Measurements from ENCODE around the gene OTOA. TPM values are rescaled to one million over a fixed set of nuclear protein-coding genes. Genes with fewer than 3 reads are reported as not detected.
A peak's percentile ranks its signal among the peaks of the same experiment; 100 is the strongest.
"Not testable (repeated sequence)": the region's sequence is repeated elsewhere in the genome, so short reads cannot be mapped to it uniquely, and the experiment has no call there.

The OTOA gene
- total and polyA plus RNA-seq, 2 donors from 2014 or later = 0.13 to 0.39 TPM

DNA sequence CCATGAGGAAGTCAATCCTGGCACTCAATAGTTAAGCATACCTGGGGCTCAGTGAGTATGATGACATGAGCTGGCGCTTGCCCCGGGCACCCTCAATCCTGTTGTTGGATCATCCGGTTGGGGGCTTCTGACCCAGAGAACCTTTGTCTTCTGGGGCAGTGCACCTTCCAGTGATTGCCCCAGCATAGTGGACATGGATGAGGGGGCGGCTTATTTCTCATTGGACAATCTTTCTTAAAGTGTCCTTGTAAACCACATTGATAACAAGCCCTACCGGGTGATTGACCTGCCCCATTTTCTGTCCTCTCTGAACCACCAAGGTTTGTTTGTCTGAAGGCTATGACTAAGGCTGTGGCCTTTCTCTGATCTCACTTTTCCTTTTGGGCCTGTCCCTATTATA is 29.6 kb upstream of the OTOA start:
- H3K9me3 ChIP-seq (ENCODE audit: control insufficient read depth in 2 of 3, insufficient read depth in 1 of 3, low read length in 3 of 3) = no peaks in the 10 kb centered on the region
- H3K4me3 ChIP-seq (ENCODE audit: low read length in 3 of 3) = no peak overlapping the region
- no peaks in the 10 kb centered on the region for H3K27me3 ChIP-seq (ENCODE audit: control insufficient read depth, insufficient read depth, low read length)
- FAIRE-seq (no peak), DNase-seq (no peak)
- peak overlapping the region in 1 of 2 donors; percentile 22 for H3K27ac ChIP-seq (ENCODE audit: low read depth in 2 of 2, low read length in 2 of 2)
- no peak overlapping the region for H3K9ac ChIP-seq (ENCODE audit: low read length in 3 of 3)
- intact Hi-C loops (cut with DNase I) = no loop called here
- TF ChIP-seq, protein P1, sequence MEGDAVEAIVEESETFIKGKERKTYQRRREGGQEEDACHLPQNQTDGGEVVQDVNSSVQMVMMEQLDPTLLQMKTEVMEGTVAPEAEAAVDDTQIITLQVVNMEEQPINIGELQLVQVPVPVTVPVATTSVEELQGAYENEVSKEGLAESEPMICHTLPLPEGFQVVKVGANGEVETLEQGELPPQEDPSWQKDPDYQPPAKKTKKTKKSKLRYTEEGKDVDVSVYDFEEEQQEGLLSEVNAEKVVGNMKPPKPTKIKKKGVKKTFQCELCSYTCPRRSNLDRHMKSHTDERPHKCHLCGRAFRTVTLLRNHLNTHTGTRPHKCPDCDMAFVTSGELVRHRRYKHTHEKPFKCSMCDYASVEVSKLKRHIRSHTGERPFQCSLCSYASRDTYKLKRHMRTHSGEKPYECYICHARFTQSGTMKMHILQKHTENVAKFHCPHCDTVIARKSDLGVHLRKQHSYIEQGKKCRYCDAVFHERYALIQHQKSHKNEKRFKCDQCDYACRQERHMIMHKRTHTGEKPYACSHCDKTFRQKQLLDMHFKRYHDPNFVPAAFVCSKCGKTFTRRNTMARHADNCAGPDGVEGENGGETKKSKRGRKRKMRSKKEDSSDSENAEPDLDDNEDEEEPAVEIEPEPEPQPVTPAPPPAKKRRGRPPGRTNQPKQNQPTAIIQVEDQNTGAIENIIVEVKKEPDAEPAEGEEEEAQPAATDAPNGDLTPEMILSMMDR (IDR thresholded peaks at IDR 0.05; ENCODE audit: borderline replicate concordance, extremely low read depth, insufficient read depth) = no peak
- peaks cover 0 to 10% (median 0%) of the 10 kb centered on the region in 3 donors for H3K36me3 ChIP-seq (ENCODE audit: control insufficient read depth in 2 of 3, insufficient read depth in 3 of 3, low read length in 3 of 3)
- H3K4me1 ChIP-seq (ENCODE audit: control insufficient read depth in 2 of 3, insufficient read depth in 2 of 3, low read depth in 1 of 3, low read length in 3 of 3) = peaks cover 0 to 3% (median 0%) of the 10 kb centered on the region in 3 donors

DNA sequence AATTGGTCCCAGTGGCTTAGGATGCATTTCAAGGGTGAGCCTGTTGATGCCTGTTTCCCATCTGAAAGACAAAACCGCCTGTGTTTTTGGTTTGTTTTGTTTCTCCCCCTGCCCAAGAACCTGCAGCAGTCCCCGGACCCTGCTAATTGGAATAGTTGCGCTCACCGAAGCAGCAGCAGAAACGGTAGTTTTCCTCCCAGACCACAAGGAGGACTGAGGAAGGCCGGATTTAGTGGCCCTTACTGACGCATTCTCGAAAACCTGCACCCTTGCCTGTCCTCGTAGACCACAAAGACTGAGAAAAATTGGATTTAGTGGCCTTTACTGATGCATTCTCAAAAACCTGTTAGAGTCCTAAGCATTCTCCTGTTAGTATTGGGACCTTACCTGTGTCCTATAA is 28.1 kb upstream of the OTOA start:
- H3K36me3 ChIP-seq (ENCODE audit: control insufficient read depth in 2 of 3, insufficient read depth in 3 of 3, low read length in 3 of 3) = peaks cover 0 to 10% (median 0%) of the 10 kb centered on the region in 3 donors
- H3K9me3 ChIP-seq (ENCODE audit: control insufficient read depth in 2 of 3, insufficient read depth in 1 of 3, low read length in 3 of 3); intact Hi-C loops (cut with DNase I); H3K27me3 ChIP-seq (ENCODE audit: control insufficient read depth, insufficient read depth, low read length); H3K4me1 ChIP-seq (ENCODE audit: control insufficient read depth in 2 of 3, insufficient read depth in 2 of 3, low read depth in 1 of 3, low read length in 3 of 3); FAIRE-seq; H3K9ac ChIP-seq (ENCODE audit: low read length in 3 of 3); H3K4me3 ChIP-seq (ENCODE audit: low read length in 3 of 3); H3K27ac ChIP-seq (ENCODE audit: low read depth in 2 of 2, low read length in 2 of 2); DNase-seq: not testable (repeated sequence)

DNA sequence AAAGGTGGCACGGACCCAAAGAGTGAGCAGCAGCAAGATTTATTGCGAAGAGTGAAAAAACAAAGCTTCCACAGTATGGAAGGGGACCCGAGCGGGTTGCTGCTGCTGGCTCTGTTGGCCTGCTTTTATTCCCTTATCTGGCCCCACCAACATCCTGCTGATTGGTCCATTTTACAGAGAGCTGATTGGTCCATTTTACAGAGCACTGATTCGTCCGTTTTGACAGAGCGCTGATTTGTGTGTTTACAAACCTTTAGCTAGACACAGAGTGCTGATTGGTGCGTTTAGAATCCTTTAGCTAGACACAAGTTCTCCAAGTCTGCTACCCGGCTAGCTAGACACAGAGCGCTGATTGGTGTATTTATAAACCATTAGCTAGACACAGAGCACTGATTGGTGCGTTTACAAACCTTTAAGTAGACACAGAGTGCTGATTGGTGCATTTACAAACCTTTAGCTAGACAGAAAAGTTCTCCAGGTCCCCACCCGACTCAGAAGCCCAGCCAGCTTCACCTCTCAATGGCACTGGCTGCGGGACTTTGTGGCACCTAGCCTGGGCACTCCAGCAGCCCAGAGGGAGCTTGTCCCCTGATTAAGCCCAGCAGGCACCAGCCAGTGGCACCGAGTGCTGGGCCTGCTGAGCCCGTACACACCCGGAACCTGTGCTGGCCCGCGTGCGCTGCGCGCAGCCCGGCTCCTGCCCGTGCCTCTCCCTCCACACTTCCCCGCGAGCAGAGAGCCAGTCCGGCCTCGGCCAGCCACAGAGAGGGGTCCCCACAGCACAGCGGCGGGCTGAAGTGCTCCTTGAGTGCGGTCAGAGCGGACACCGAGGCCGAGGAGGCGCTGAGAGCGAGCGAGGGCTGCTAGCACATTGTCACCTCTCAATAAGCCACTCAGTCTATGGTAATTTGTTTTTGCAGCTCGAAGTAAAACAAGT is 26.5 kb upstream of the OTOA start:
- no peak overlapping the region for H3K9ac ChIP-seq (ENCODE audit: low read length in 3 of 3)
- H3K36me3 ChIP-seq (ENCODE audit: control insufficient read depth in 2 of 3, insufficient read depth in 3 of 3, low read length in 3 of 3) = peaks cover 0 to 10% (median 0%) of the 10 kb centered on the region in 3 donors
- H3K9me3 ChIP-seq (ENCODE audit: control insufficient read depth in 2 of 3, insufficient read depth in 1 of 3, low read length in 3 of 3) = no peaks in the 10 kb centered on the region
- H3K4me3 ChIP-seq (ENCODE audit: low read length in 3 of 3) = no peak overlapping the region
- no peaks in the 10 kb centered on the region for H3K4me1 ChIP-seq (ENCODE audit: control insufficient read depth in 2 of 3, insufficient read depth in 2 of 3, low read depth in 1 of 3, low read length in 3 of 3)
- intact Hi-C loops (cut with DNase I) = no loop called here
- peak in 1 of 5 donors; percentile 78 for DNase-seq
- no peak overlapping the region for H3K27ac ChIP-seq (ENCODE audit: low read depth in 2 of 2, low read length in 2 of 2)
- no peaks in the 10 kb centered on the region for H3K27me3 ChIP-seq (ENCODE audit: control insufficient read depth, insufficient read depth, low read length)
- TF ChIP-seq, protein P1 (IDR thresholded peaks at IDR 0.05; ENCODE audit: borderline replicate concordance, extremely low read depth, insufficient read depth) = no peak
- FAIRE-seq = no peak

DNA sequence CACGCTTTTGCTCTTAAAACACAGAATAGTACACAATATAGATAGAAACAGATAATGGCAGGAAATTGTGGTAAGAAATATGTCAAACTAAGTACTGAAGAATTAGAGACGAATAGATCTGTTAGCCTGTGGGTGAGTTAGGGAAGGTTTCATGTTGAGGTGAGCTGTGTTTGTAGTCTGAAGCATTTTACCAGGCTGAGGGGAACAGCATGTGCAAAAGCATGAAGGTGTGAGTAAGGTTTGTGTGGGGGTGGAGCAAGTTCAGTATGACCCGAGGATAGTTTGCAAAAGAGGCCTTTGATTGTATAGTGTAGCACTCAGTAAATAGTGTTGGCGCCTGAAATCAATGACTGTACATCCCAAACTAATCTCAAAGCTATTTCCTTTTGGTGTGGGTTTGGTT is 25.2 kb upstream of the OTOA start:
- Histone ChIP-seq H3K4me3 (ENCODE audit: low read length in 3 of 3) (no peak overlapping the region), H3K9me3 (ENCODE audit: control insufficient read depth in 2 of 3, insufficient read depth in 1 of 3, low read length in 3 of 3) (no peaks in the 10 kb centered on the region), H3K9ac (ENCODE audit: low read length in 3 of 3) (no peak overlapping the region), H3K27ac (ENCODE audit: low read depth in 2 of 2, low read length in 2 of 2) (no peak overlapping the region), H3K4me1 (ENCODE audit: control insufficient read depth in 2 of 3, insufficient read depth in 2 of 3, low read depth in 1 of 3, low read length in 3 of 3) (no peaks in the 10 kb centered on the region), H3K36me3 (ENCODE audit: control insufficient read depth in 2 of 3, insufficient read depth in 3 of 3, low read length in 3 of 3) (peaks cover 0 to 10% (median 0%) of the 10 kb centered on the region in 3 donors), H3K27me3 (ENCODE audit: control insufficient read depth, insufficient read depth, low read length) (no peaks in the 10 kb centered on the region)
- intact Hi-C loops (cut with DNase I) = no loop called here
- TF ChIP-seq, protein P1 (IDR thresholded peaks at IDR 0.05; ENCODE audit: borderline replicate concordance, extremely low read depth, insufficient read depth) = no peak
- FAIRE-seq = no peak
- DNase-seq = no peak

Measured in kidney (tissue), 14 donors.